ENCODE measurements around the gene PAX2. TPM values are rescaled to one million over a fixed set of nuclear protein-coding genes. Genes with fewer than 3 reads are reported as not detected.

Gene PAX2
- total RNA-seq, 1 donor from 2014 or later = 0.23 TPM

DNA sequence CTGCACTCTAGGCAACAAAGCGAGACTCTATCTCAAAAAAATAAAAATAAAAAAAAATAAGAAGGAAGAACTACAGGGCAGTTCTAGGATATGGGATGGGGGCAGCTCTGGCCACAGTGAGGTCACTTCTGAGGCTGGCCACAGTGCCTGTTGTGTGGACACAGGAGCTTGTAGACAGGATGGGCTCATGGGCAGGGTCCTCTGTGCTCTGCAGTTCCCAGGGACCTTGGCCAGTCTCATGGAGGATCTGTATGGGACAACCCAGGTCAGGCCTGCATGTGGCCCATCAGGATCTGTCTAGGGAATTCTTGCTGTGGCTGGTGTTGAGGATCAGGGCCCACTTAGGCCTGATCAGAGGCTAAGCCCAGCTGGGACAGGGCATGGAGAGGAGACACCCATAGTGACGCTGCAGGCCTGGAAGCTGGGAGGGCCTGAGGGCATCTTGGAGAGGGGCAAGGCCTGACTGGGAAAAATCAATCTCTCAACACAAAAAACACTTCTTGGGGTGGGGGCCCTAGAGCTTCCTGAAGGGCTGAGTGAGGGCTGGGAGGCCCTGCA, 19.4 kb upstream of the PAX2 start:
- no peaks in the 10 kb centered on the region for H3K36me3 Mint-ChIP-seq (ENCODE audit: low read depth, unreplicated experiment)
- Histone ChIP-seq H3K27ac (ENCODE audit: low read depth, low read length) (no peak overlapping the region), H3K36me3 (ENCODE audit: insufficient read depth, low read length) (no peaks in the 10 kb centered on the region), H3K79me2 (ENCODE audit: insufficient read depth, low read length) (no peaks in the 10 kb centered on the region), H2AFZ (ENCODE audit: low read depth, low read length) (no peak overlapping the region), H3K4me1 (ENCODE audit: insufficient read depth, low read length) (peaks cover 9% of the 10 kb centered on the region), H3K9ac (ENCODE audit: low read length) (no peak overlapping the region), H3K4me2 (ENCODE audit: low read length) (no peak overlapping the region), H3K4me3 (ENCODE audit: insufficient read depth, low read depth, low read length) (no peak overlapping the region), H4K20me1 (ENCODE audit: insufficient read depth, low read length) (peaks cover 11% of the 10 kb centered on the region), H3K27me3 (ENCODE audit: insufficient read depth, low read length) (peaks cover 68% of the 10 kb centered on the region), H3K9me3 (ENCODE audit: insufficient read depth, low read depth, low read length) (no peaks in the 10 kb centered on the region)
- DNase-seq (ENCODE audit: low read depth) = no peak
- no peak overlapping the region for H3K27ac Mint-ChIP-seq (ENCODE audit: unreplicated experiment)
- no peak for FAIRE-seq
- H3K9me3 Mint-ChIP-seq (ENCODE audit: unreplicated experiment) = peaks cover 5% of the 10 kb centered on the region
- TF ChIP-seq EZH2 (IDR thresholded peaks at IDR 0.05; ENCODE audit: insufficient read depth, low read length) (no peak), CTCF (IDR thresholded peaks at IDR 0.05; ENCODE audit: insufficient read depth, low read depth, low read length) (no peak)
- peaks cover 10% of the 10 kb centered on the region for H3K4me1 Mint-ChIP-seq (ENCODE audit: low read depth, unreplicated experiment)
- H3K4me3 Mint-ChIP-seq (ENCODE audit: unreplicated experiment) = no peak overlapping the region
- H3K27me3 Mint-ChIP-seq (ENCODE audit: low read depth, unreplicated experiment) = peaks cover 70% of the 10 kb centered on the region

GRCh38 chr10:100727808-100728207, 17.6 kb upstream of the PAX2 start:
- FAIRE-seq (no peak), DNase-seq (ENCODE audit: low read depth) (no peak)
- no peaks in the 10 kb centered on the region for H3K9me3 ChIP-seq (ENCODE audit: insufficient read depth, low read depth, low read length)
- H2AFZ ChIP-seq (ENCODE audit: low read depth, low read length) = no peak overlapping the region
- H3K4me3 ChIP-seq (ENCODE audit: insufficient read depth, low read depth, low read length) = no peak overlapping the region
- peaks cover 72% of the 10 kb centered on the region for H3K27me3 ChIP-seq (ENCODE audit: insufficient read depth, low read length)
- no peaks in the 10 kb centered on the region for H3K36me3 ChIP-seq (ENCODE audit: insufficient read depth, low read length)
- H3K79me2 ChIP-seq (ENCODE audit: insufficient read depth, low read length) = no peaks in the 10 kb centered on the region
- H4K20me1 ChIP-seq (ENCODE audit: insufficient read depth, low read length) = peaks cover 13% of the 10 kb centered on the region
- H3K9me3 Mint-ChIP-seq (ENCODE audit: unreplicated experiment) = peaks cover 3% of the 10 kb centered on the region
- no peak overlapping the region for H3K4me2 ChIP-seq (ENCODE audit: low read length)
- H3K27me3 Mint-ChIP-seq (ENCODE audit: low read depth, unreplicated experiment) = peaks cover 68% of the 10 kb centered on the region
- H3K4me1 ChIP-seq (ENCODE audit: insufficient read depth, low read length) = peaks cover 11% of the 10 kb centered on the region
- H3K4me3 Mint-ChIP-seq (ENCODE audit: unreplicated experiment) = no peak overlapping the region
- H3K4me1 Mint-ChIP-seq (ENCODE audit: low read depth, unreplicated experiment) = peaks cover 18% of the 10 kb centered on the region
- H3K27ac ChIP-seq (ENCODE audit: low read depth, low read length) = no peak overlapping the region
- TF ChIP-seq EZH2 (IDR thresholded peaks at IDR 0.05; ENCODE audit: insufficient read depth, low read length) (peak; percentile 14), CTCF (IDR thresholded peaks at IDR 0.05; ENCODE audit: insufficient read depth, low read depth, low read length) (no peak)
- no peaks in the 10 kb centered on the region for H3K36me3 Mint-ChIP-seq (ENCODE audit: low read depth, unreplicated experiment)
- no peak overlapping the region for H3K27ac Mint-ChIP-seq (ENCODE audit: unreplicated experiment)
- no peak overlapping the region for H3K9ac ChIP-seq (ENCODE audit: low read length)

All from astrocyte (in vitro differentiated cells and primary cell).